Hematopoietic multipotent progenitor cell treated with erythropoietin and hydrocortisone succinate and interleukin-3 and kit ligand, for 17 days (in vitro differentiated cells): ENCODE results near the gene CCDC191.

Experiments used
- DNase-seq: peaks from one replicate; pipeline ENCODE4 v3.0.0-alpha.2; 2015; ENCODE audit warnings: low spot score

The CCDC191 gene, protein sequence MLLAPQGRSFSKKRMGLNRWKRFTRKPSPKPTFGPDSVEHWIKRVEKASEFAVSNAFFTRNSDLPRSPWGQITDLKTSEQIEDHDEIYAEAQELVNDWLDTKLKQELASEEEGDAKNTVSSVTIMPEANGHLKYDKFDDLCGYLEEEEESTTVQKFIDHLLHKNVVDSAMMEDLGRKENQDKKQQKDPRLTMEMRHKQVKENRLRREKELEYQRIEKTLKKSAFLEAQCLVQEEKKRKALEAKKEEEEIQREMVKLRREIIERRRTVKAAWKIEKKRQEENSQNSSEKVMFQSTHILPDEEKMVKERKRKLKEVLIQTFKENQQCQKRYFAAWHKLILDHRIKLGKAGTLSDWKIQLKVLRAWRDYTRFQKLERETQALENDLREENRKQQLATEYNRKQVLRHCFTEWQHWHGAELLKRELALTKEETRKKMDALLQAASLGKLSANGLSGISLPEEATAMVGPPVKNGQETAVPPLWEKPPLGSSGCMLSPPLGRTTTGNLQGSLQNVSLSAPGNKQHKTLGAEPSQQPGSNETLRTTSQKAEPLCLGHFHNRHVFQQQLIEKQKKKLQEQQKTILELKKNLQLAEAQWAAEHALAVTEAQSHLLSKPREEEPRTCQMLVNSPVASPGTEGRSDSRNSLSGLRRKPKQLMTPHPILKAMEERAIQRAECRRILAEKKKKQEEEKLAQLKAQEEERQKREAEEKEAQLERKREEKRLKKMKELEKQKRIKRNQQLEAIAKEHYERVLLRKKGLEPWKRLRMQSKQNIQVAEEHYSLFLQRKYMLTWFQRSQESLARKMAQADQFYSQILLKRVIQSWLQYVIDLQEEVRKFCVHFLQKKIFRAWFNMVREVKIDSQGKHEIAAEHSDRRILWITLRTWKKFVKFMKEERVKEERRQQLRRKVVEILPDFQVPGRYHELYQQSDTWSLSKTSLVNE

DNA sequence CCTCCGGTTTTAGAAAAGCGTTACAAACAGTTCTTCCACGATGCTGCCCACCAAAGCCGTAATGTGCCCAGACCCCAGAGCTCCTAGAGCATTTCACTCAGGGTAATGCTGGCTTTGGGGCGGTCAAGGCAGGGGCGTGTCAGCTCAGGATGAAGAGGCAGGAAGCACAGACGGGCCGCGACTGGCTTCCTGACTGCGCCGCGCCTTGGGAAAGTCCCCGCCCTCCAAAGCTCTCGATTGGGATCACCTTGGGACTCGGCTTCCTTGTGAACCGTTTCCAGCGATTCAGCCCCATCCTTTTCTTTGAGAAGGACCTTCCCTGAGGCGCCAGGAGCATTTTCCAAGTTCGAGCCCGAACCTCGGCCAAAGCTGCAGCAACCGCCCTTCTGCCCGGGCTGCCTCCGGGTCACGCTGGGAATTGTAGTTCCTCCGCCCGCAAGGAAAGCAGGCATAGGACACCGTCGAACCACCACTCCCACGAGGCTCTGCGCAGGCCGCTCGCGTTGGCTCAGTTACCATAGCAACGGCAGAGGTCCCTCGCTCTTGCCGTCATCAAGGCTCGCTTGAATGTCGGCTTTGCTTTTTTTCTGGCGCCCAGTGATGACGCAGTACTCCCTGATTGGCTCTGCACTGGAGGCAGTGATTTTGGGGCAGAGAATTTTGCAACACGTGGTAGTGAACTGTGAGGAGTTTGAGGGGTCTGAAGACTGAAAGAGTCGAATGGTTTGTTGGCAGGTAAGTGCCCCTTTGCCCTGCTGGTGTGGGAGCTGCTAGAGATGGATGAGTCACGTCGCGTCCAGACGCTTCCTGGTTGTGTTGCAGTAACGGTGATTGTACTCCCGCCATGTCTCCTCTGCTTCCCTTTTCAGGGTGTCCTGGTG lies at the start of gene CCDC191, which contains the start of gene QTRT2:
Gene CCDC191, minus strand, starts transcription at position 397 of the 881 bp plus-strand sequence. Its CDS starts 60 bp downstream, at position 337.
Gene QTRT2, plus strand, starts transcription at position 608 of the 881 bp plus-strand sequence. CDS start 8,521 bp downstream, outside the sequence.
- DNase-seq: peak; percentile 99

DNA sequence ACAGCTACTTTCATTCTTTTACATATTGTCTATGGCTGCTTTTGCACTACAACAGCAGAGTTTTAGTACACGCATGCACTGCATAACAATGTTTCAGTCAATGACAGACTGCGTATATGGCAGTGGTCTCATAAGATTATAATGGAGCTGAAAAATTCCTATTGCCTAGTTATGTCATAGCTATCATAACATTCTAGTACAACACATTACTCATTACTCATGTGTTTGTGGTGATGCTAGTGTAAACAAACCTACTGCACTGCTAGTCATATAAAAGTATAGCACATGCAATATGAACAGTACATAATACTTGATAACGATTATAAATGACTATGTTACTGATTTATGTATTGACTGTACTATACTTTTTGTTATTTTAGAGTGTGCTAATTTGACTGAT lies 48.1 kb upstream of the CCDC191 start:
- DNase-seq: no peak

DNA sequence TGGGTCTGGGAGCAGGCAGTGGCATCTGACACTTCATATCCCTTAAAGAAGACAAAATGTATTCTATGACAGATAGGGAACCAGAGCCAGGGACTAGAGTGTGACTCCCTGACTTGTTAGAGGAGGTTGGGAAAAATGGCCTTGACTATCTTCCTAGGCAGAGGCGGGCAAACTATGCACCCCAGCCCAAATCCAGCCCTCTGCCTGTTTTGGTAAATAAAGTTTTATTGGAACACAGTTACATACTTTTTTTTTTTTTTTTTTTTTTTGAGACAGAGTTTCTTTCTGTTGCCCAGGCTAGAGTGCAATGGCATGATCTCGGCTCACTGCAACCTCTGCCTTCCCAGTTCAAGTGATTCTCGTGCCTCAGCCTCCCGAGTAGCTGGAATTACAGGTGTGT lies 47.5 kb upstream of the CCDC191 start:
- no peak for DNase-seq

DNA sequence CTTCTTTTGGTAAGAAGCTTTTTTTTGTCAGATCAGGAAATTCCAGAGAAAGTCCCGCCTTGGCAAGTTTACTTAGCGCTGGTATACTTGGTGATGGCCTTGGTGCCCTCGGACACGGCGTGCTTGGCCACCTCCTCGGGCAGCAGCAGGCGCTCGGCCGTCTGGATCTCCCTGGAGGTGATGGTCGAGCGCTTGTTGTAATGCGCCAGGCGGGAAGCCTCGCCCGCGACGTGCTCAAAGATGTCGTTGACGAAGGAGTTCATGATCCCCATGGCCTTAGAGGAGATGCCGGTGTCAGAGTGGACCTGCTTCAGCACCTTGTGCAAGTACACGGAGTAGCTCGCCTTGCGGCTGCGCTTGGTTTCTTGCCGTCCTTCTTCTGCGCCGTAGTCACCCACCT lies 46.9 kb upstream of the CCDC191 start:
- DNase-seq: no peak

DNA sequence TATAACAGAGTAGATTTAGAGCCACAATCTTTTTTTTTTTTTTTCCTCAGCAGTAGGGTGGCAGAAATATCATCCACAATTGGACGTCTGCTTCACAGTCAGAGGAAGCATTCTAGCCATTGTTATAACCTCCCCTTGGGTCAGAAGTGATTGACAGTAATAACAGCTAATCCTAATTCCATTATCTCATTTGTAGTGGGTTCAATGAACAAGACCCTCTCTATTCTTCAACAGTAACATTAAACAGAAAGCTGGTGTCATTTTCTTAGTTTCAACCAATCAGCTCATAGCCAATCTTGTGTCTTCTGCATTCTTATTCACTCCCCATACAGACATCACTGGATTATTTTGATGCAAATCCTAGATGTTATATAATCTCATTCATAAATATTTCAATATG lies 44.8 kb upstream of the CCDC191 start:
- no peak for DNase-seq

DNA sequence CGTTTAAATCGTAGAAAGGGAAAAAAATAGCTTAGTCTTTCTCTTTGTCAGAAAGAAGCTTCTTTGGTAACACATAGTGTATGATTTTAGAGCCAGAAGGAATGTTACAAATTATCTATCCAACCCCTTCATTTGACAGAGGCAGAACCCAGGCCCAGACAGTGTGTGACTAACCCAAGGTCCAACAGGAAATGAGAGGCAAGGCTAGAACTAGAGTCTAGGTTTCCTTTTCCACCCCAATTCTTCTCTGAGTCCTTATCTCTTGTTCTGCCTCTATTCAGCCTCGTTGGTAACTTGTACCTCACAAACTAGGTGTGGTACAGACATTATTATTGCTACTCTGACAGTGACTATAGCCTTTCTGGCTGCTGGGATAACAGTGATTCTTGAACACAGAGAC lies 39.5 kb upstream of the CCDC191 start:
- no peak for DNase-seq

DNA sequence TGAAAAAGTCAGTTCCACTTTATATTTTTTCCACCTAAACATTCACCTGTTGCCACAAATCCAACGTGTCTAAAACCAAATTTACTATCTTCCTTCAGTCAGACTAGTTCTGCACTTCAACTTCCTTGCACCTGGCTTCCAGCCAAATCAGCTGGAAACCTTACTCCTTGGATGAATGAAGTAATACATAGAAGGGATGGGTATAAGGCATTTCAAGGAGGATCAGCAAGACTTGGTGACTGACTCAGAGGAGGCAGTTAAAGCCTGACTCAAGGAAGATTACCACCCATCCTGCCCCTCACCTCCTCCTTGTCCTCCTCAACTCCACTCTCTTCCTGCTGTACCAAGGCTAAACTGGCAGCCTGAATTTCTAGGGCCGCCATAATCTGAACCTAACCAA lies 37.3 kb upstream of the CCDC191 start:
- peak; percentile 15 for DNase-seq

DNA sequence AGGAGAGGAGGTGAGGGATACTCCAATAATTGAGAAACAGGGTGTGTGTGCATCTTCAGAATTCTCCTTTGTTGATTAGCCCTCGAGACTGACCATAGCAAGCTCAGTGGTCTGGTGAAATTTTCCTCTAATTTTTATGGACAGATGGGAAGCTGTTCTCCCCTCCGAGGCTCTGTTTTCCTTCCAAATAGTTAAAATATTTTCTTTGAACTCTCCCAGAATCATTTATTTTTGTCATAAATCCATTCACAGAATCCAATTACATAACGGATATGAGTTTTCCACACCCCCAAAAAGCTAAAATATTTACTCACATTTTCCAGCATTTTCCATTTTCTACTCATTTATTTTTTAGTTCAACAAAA lies 36.7 kb upstream of the CCDC191 start:
- no peak for DNase-seq

DNA sequence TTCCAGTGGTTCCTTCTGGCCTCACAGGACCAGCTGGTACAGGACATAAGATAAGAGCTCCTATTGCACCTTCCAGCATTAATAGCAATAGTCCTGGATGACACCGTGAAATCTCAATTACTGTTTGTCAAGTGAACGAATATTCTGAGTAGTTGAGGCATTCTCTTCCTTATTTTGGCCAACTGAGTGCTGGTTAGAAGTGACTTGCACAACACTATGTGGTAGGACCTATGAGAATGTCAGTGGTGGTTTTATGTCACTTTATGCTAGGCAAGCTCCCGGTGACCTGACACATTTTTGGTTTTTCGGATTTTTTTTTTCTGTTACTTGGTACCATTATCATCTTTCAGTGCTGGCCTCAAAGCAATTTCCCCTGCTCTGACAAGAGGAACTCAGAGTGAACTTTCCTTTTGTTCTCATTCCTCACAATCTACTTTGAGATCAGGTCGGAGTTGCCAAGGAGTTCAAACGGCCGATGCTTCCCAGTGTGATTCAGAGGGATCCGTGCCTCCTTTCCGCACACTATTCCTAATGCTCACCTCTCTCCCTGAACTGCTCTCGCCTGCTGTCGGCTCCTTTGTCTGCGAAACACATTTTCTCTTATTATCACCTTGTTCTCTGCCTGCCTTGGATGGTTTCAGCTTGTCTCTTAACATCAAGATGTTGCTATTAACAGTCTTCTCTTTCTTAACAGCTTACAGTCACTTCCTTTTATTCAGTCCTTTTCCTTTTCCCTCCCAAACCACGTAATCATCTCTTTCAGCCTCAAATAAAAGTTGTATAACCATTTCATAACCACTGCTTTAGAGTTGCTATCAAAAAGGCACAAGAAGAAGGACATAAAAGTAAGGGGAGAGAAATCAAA lies 36.1 kb upstream of the CCDC191 start:
- no peak for DNase-seq

DNA sequence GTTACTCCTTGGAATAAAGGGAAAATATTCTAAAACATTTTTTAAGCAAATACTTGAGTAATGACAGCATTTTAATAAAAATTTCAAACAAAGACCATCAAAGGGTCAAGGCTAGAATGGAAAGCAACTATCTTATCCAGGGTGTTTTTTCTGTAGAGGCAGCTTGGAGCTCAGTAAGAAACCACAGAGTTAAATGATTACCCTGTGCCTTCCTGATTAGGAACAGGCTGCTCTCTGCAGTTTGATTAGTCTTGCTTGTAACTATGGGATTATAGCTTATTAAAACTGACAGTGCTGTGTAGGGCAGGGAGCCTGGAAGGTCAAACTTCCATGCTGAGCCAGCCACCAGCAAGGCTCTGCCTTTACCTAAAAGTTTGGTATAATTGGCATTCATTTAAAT lies 33.3 kb upstream of the CCDC191 start:
- DNase-seq: no peak

DNA sequence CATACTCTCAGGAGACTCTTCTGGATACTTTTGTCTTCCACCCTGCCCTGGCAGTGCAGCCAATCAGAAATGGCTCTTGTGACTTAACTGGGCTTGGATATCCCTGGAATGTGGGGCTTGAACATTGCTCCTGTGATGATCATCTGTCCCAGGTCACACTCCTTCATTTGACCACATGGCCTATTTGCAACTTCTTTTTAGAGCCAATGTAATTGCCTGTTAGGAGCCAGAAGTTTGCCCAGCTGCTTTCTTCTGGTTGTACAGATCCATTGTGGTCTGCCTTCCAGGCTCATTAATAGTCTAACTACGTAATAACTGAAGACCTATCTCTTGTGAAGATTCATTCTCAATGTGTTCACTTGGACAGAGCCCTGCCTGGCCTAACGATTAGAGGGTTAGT lies 30.0 kb upstream of the CCDC191 start:
- DNase-seq: no peak

DNA sequence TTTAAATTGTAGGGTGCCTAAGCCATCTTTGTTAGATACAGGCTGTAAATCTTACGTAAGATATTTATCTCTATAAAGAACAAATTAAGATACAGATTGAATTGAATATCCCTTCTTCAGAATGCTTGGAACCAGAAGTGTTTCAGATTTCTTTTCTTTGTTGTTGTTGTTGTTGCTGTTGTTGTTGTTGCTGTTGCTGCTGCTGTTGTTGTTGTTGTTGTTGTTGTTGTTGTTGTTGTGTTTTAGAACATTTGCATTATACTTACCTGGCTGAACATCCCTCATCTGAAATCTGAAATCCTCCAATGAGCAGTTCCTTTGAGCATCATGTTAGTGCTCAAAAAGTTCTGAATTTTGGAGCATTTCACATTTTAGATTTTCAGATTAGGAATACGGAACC lies 26.8 kb upstream of the CCDC191 start:
- DNase-seq: no peak

DNA sequence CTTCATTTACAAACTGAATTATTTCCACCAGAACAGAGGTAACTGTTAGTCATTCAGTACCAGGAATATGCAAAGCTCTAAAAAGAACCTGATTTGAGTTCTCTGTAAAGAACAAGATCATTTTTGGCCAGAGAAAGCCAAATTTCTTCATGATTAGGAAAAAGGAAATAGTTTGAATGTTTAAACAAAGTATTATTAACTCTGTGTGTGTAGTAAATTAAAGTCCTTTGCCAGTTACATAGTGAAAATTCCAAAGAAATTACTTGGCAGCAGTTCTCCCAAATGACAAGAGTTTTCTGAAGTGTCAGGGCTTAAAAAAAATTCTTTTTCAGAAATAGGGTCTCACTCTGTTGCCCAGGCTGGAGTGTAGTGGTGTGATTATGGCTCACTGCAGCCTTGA lies 24.7 kb upstream of the CCDC191 start:
- DNase-seq: no peak

DNA sequence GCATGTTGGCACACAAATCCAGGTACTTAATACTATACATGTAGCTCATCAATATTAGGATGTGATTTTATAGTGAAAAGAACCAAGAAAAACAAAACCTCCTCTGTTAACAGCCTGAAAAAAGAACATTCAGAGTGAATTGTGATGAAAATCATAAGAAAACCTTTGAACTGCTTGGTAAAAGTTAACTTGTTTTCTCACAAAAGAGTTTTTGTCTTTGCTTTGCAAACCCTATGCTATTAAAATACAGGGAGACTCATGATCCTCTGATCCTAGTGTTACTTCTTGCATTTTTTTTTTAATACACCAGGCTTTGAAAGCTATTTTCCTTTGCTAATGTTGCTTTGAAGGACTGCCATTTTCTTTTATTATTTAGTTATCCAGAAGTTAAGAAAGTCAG lies 23.9 kb upstream of the CCDC191 start:
- no peak for DNase-seq

DNA sequence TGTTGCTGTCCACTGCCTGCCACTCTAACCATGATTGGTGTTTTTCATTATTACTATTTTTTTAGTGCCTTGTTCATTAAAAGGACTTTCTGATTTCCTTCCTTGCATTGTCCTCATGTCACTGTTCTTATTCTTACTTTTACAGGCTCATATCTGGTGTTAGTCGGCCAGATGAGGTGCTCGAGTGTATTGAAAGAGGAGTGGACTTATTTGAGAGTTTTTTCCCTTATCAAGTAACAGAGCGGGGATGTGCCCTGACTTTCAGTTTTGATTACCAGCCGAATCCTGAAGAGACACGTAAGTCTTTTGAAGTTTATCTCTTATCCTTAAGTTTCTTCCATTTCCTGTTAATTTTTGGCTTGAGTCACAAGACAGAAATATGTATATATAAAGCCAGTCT lies 23.4 kb upstream of the CCDC191 start:
- no peak for DNase-seq

DNA sequence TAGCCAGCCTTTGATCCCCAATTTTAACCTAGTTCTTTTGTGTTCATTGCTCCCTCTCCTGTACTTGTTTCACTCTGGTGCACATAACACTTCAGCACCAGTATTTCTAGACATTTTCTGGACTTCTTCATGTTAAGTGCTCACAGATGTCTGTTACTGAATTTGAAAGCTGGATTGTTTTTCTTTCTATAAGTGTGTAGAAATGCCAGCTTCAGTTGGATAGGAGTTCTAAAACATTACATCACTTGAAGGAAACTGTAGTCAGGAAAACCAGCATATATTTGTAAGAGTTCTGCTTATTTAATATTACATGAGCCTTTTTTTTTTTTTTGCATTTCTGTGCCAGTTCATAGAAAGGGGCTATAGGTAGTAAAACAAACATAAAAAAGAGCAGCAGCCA lies 21.8 kb upstream of the CCDC191 start:
- no peak for DNase-seq

DNA sequence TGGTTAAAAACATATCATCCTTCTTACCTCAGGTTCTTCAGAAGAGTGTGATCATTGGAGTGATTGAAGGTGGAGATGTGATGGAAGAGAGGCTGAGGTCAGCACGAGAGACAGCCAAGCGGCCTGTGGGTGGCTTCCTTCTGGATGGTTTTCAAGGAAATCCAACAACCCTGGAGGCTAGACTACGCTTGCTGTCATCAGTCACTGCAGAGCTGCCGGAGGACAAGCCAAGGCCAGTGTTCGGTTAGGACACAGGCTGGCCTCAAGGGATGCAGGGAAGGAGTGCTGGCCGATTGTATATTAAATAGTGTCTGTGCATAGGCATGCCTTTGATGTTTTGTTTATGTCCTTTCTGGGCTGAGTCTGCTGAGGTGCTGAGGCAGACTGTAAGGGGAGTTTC lies 20.4 kb upstream of the CCDC191 start:
- DNase-seq: no peak

DNA sequence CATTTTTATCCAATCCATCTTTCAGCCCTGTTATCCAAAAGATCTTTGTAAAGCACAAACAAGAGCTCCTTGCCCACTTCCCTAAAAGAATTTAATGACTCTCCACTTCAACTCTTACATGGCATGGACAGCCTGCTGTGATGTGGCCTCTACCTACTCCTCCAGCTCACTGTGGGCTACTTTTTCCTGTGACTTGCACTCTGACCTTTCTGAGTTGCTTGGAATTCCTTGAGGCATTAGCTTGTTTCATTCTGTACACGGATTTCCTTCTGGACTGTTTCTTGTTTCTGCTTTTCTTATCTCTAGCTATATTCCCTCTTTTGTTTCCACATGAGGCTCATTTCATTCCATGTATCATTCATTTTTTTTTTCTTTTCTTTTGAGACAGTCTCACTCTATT lies 15.5 kb upstream of the CCDC191 start:
- DNase-seq: no peak

DNA sequence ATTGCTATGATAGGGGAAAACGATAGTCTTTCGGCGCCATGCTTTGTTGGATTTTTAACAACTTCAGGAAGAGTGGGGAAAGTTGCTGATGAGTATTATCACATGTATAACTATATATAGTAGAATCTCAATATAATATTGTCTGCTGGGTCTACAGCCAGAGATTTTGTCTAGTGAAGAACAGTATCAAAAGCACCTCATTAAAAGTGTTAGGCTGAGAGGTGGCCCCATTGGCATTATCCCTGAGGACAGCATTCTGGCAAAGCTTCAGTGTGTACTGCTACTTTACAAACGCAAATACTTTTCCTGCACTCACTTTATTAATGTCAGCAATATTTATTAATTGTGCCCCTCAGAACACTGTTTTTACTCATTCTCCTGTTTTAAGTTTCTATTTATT lies 12.0 kb upstream of the CCDC191 start:
- no peak for DNase-seq

DNA sequence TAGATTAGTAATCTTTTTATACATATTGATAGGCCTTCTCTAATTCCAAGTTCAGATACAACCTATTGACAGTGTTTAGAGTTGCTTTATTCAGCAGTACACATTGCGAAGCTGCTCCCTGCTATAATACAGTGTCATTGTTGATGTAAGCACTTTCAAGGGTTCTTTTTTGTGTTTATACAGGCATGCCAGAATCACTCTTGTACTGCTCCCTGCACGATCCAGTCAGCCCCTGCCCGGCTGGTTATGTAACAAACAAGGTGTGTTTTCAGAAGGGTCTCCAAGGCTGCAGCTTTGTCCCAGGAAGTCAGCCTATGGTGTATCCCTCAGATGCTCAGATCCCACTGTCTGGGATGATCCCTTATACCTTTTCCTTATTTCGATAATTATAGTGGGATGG lies 11.5 kb upstream of the CCDC191 start:
- no peak for DNase-seq
